DOHH2 (cell line): Measurements from ENCODE around the gene GUCY1A2.

Experiments
- CTCF ChIP-seq: fragments of 200-600 bp; sonication (generic); IDR thresholded peaks from one replicate; pipeline ENCODE4 v1.5.1; 2014; ENCODE audit warnings: antibody characterized with exemption, mild to moderate bottlenecking, low read depth, low read length; ENCODE audit not compliant: poor library complexity, severe bottlenecking
- EZH2phosphoT487 ChIP-seq: fragments of 200-600 bp; sonication (generic); IDR thresholded peaks from 2 replicates; pipeline ENCODE4 v1.6.1; 2017; ENCODE audit warnings: borderline replicate concordance, mild to moderate bottlenecking, antibody characterized with exemption, low read length, moderate library complexity, mixed read lengths

- TF ChIP-seq EZH2phosphoT487 (no peak), CTCF (no peak)
Observed at GRCh38 chr11:107006076-107006833, 12.0 kb downstream of the GUCY1A2 start.
